Ovary (tissue), 9 donors: Measurements from ENCODE around the gene CIITA. TPM values are rescaled to one million over a fixed set of nuclear protein-coding genes. Genes with fewer than 3 reads are reported as not detected.
A peak's percentile ranks its signal among the peaks of the same experiment; 100 is the strongest.

Source experiments
- DNase-seq, 5 donors: peaks; one replicate each; pipeline ENCODE4 v3.0.0-alpha.2; 2019 to 2020
- H3K27ac ChIP-seq, 2 donors: fragments of 200-600 bp; one replicate each; pipeline versions ENCODE4 v1.5.1 to v1.8.0; 2019 to 2022
- H3K27me3 ChIP-seq: fragments of 200-600 bp; one replicate; pipeline ENCODE4 v1.8.0; 2022
- H3K36me3 ChIP-seq: fragments of 200-600 bp; sonication (generic); one replicate; pipeline ENCODE4 v1.5.1; 2019
- H3K4me1 ChIP-seq: one replicate; pipeline ENCODE4 v1.8.1; 2013; ENCODE audit warnings: mild to moderate bottlenecking, moderate library complexity; ENCODE audit not compliant: insufficient read depth
- H3K4me3 ChIP-seq: fragments of 200-600 bp; sonication (generic); one replicate; pipeline ENCODE4 v1.5.1; 2017
- H3K9me3 ChIP-seq, 2 donors: fragments of 200-600 bp in 1 of 2; sonication (generic) in 1 of 2; one replicate each; pipeline versions ENCODE4 v1.5.1 to v1.8.1; 2013 to 2019; ENCODE audit warnings: mild to moderate bottlenecking in 1 of 2, moderate library complexity in 1 of 2
- EP300 ChIP-seq: sonication (generic); formaldehyde crosslinking; IDR thresholded peaks from one replicate; pipeline ENCODE4 v1.6.1; 2017; ENCODE audit warnings: antibody characterized with exemption
- POLR2A ChIP-seq: fragments of 450-650 bp; IDR thresholded peaks from one replicate; pipeline ENCODE4 v1.6.1; 2017; ENCODE audit warnings: antibody characterized with exemption, mild to moderate bottlenecking, moderate library complexity
- WGBS, 3 donors: extraction: QIAGEN DNeasy Blood & Tissue Kit in 1 of 3; methylation state at CpG; one replicate each; pipeline versions ENCODE4 v1.1.5 to v1.1.7; 2013 to 2017; 5-methylcytosine and 5-hydroxymethylcytosine counted together
- intact Hi-C, 4 donors: fragments of 100-400 bp; cut with DNase I; formaldehyde crosslinking; loops; one replicate each; pipeline versions ENCODE4 v1.11.0 to v1.15.1; 2022 to 2023
- polyA plus RNA-seq, 2 donors: library from polyadenylated mRNA; stranded (reverse); fragments of 200-250 nt in 1 of 2; fragments of 350-450 nt in 1 of 2; fragmentation: Illumina TruSeq in 1 of 2; extraction: RNeasy Lipid Tissue Mini Kit (QIAGEN cat#74804) in 1 of 2; gene quantifications; one replicate each; pipeline ENCODE4 v1.2.3, GENCODE V29; 2013 to 2014
- total RNA-seq, 7 donors: library from RNA; depleted of rRNA in 2 of 7; stranded (reverse); fragments of >200 nt in 2 of 7; fragmentation: NEBNext Ultra II Directional in 3 of 7; extraction: Animal tissue kit (Norgen Biotek cat#: 25700) in 3 of 7; gene quantifications; one replicate each; pipeline versions ENCODE4 v1.1.0 to v1.2.4, GENCODE V29; 2016 to 2023
- TF ChIP-seq, protein P1 (sequence below), 3 donors: fragments of 450-650 bp in 2 of 3; fragments of 200-600 bp in 1 of 3; IDR thresholded peaks; one replicate each; pipeline versions ENCODE4 v1.5.1 to v1.8.0; 2016 to 2022; ENCODE audit warnings: antibody characterized with exemption in 3 of 3, mild to moderate bottlenecking in 1 of 3
- donor health status: DM: no; HTN: no; CAD: no; lungs with moderate emphysema.
- donor health status: DM: no; HTN: no; CAD: no.
- donor health status: Bipolar disorder and iron deficiency.
- donor health status: DM: yes; HTN: yes; CAD: no.
- donor health status: DM: no; HTN: no; CAD: no.
- donor health status: DM: yes; HTN: yes; CAD: no.

Gene CIITA
- total and polyA plus RNA-seq, 9 donors, result 2.9 to 19.9 (median 7.2) TPM

DNA sequence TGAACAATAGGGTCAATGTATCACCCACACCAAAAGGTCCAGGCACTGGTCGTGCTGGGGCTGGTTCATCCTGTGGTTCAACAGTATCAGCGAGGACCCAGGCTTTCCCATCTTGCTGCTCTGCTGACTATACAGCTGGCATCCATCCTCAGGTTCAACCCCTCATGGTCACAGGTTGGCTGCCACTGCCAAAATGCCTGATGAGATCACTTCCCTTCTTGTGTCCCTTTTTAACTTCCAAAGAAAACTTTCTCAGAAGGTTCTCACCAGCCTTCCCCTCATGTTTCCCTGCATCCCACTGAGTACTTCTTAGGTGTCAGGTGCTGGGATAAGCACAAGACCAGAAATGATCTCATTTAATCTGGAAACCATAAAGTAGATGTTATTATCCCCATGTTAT lies 93.1 kb downstream of the CIITA start:
- no peaks in the 10 kb centered on the region for H3K36me3 ChIP-seq
- intact Hi-C loops, result loop anchor here (2.0 to 10.0 kb wide), 5 partner anchors 115 to 392 kb away; partner anchors contain the start of gene SOCS1 (in 2 of the 4)
- no peak overlapping the region for H3K4me3 ChIP-seq
- peaks cover 7% of the 10 kb centered on the region for H3K4me1 ChIP-seq
- no peak for DNase-seq
- no peaks in the 10 kb centered on the region for H3K9me3 ChIP-seq
- 86 to 92% (median 90%) methylated on average over 2 of the region's 2 CpGs for WGBS, 3 donors
- TF ChIP-seq POLR2A (no peak), EP300 (no peak)
- TF ChIP-seq, protein P1, sequence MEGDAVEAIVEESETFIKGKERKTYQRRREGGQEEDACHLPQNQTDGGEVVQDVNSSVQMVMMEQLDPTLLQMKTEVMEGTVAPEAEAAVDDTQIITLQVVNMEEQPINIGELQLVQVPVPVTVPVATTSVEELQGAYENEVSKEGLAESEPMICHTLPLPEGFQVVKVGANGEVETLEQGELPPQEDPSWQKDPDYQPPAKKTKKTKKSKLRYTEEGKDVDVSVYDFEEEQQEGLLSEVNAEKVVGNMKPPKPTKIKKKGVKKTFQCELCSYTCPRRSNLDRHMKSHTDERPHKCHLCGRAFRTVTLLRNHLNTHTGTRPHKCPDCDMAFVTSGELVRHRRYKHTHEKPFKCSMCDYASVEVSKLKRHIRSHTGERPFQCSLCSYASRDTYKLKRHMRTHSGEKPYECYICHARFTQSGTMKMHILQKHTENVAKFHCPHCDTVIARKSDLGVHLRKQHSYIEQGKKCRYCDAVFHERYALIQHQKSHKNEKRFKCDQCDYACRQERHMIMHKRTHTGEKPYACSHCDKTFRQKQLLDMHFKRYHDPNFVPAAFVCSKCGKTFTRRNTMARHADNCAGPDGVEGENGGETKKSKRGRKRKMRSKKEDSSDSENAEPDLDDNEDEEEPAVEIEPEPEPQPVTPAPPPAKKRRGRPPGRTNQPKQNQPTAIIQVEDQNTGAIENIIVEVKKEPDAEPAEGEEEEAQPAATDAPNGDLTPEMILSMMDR (IDR thresholded peaks at IDR 0.05), result no peak
- no peaks in the 10 kb centered on the region for H3K27me3 ChIP-seq
- no peak overlapping the region for H3K27ac ChIP-seq

DNA sequence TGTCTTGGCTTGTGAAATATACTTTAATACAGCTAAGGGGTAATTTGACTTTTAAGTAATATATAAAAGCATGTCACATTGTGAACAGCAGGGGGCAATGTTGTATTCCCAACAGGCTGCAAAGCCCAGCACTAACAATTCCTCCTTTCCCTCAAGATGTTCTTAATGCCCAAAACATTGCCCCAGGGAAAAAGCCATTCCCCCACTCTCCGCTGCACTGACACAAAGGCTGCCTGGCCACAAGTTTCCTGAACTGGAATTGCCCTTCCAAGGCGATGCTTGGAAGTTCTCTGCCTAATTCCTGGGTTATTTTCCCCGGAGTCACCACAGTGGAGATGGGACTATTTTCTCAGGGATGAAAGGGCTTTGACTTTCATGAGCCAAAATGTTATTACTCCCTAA lies 94.6 kb downstream of the CIITA start:
- no peak for TF ChIP-seq POLR2A
- TF ChIP-seq, protein P1 (IDR thresholded peaks at IDR 0.05), result peak; percentile 74 to 93 (median 82)
- TF ChIP-seq EP300, result no peak
- Histone ChIP-seq H3K27me3 (no peaks in the 10 kb centered on the region), H3K36me3 (no peaks in the 10 kb centered on the region), H3K4me1 (peaks cover 7% of the 10 kb centered on the region), H3K4me3 (no peak overlapping the region), H3K27ac (no peak overlapping the region), H3K9me3 (no peaks in the 10 kb centered on the region)
- peak in 4 of 5 donors; percentile 50 to 70 (median 56) for DNase-seq
- 14 to 15% (median 14%) methylated on average over 3 of the region's 3 CpGs for WGBS, 3 donors
- intact Hi-C loops, result loop anchor here (2.0 to 10.0 kb wide), 5 partner anchors 113 to 391 kb away; partner anchors contain the start of gene SOCS1 (in 2 of the 4)

DNA sequence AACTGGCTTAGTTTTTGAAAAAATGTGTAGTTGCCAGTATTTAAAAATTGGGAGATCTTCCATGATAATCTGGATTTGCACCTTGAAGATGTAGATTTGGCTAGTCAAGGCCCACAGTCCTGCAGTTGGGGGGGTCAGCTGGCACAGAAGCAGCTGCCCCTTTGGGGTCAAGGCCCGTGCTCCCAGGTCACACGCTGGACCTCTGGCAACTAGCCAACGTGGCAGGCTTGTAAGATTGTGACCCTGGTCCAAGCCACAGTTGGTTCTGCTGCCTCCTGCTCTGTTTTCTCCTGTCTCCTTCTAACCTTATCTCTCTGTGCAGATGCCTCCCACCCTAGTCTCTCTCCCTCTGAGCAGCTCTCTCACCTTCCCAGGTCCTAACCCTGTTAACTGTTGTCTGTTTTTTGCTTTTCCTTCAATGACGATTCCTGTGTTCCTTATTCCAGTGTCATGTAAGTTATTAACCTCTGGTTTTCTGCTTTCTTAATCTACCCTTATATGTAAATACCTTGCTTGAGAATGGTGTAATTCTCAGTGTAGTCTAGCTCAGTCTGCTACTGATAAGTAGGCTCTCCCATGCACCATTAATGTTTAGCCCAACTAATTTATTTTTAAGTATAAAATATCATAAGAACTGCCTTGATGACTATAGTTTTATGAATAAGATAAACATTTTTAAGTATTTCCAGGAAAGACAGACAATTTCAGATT lies 95.3 kb downstream of the CIITA start:
- Histone ChIP-seq H3K27ac (peak overlapping the region in 1 of 2 donors; percentile 39), H3K4me3 (no peak overlapping the region), H3K36me3 (no peaks in the 10 kb centered on the region), H3K4me1 (peaks cover 7% of the 10 kb centered on the region), H3K27me3 (no peaks in the 10 kb centered on the region), H3K9me3 (no peaks in the 10 kb centered on the region)
- whole genome bisulfite sequencing, 3 donors, result 13 to 26% (median 21%) methylated on average over 4 of the region's 4 CpGs
- TF ChIP-seq, protein P1 (IDR thresholded peaks at IDR 0.05), result no peak
- TF ChIP-seq EP300 (no peak), POLR2A (no peak)
- intact Hi-C loops, result loop anchor here in 3 of 4 donors (2.0 to 10.0 kb wide), 4 partner anchors 113 to 390 kb away; partner anchors contain the start of gene SOCS1 (in 1 of the 3)
- peak; percentile 35 to 63 (median 59) for DNase-seq

DNA sequence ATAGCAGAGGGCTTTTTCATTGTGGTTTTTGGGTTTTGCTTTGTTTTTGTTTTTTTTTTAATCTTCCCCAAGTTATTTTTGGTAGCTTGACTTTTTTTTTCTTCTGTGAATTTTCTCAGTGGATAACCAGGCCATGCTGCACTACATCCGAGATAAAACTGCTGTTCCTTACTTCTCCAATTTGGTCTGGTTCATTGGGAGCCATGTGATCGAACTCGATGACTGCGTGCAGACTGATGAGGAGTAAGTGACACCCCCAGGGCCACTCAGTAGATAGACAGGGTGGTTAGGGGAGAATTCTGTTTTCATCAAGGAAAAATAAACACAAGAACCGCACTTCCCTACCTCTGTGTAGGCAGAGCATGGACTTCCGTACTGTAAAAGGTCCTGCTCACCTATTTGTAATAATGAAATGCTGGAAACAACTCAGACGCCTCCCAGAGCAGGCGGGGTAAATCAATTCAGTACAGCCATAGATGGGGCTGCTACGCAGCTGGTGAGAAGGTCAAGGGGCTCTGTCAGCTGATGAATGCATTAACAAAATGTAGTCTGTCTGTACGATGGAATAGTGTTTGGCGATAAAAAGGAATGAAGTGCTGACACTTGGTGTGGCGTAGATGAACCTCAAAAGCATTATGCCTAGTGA lies 95.9 kb downstream of the CIITA start:
- no peaks in the 10 kb centered on the region for H3K27me3 ChIP-seq
- TF ChIP-seq, protein P1 (IDR thresholded peaks at IDR 0.05), result no peak
- no peak for TF ChIP-seq EP300
- no peak for TF ChIP-seq POLR2A
- H3K9me3 ChIP-seq, result no peaks in the 10 kb centered on the region
- 52 to 69% (median 61%) methylated on average over 12 of the region's 12 CpGs for WGBS, 3 donors
- peaks cover 7% of the 10 kb centered on the region for H3K4me1 ChIP-seq
- no peak for DNase-seq
- H3K27ac ChIP-seq, result no peak overlapping the region
- H3K4me3 ChIP-seq, result no peak overlapping the region
- intact Hi-C loops, result loop anchor here in 3 of 4 donors (2.0 to 10.0 kb wide), 4 partner anchors 112 to 389 kb away; partner anchors contain the start of gene SOCS1 (in 1 of the 3)
- H3K36me3 ChIP-seq, result no peaks in the 10 kb centered on the region
